K562 (cell line): ENCODE measurements around the gene EDDM13. TPM values are rescaled to one million over a fixed set of nuclear protein-coding genes. Genes with fewer than 3 reads are reported as not detected.
A peak's percentile ranks its signal among the peaks of the same experiment; 100 is the strongest.

Experiments
- CCAR2 ChIP-seq: fragments of 200-400 bp; formaldehyde crosslinking; IDR thresholded peaks from 2 replicates; pipeline ENCODE4 v1.6.1; 2017; ENCODE audit warnings: mild to moderate bottlenecking, low read depth, low read length
- CREM ChIP-seq: IDR thresholded peaks from 2 replicates; pipeline ENCODE4 v1.6.1; 2014; ENCODE audit warnings: antibody characterized with exemption, low read depth
- ETV5 ChIP-seq: sonication (generic); formaldehyde crosslinking; IDR thresholded peaks from 2 replicates; pipeline ENCODE4 v1.4.0; 2020; ENCODE audit warnings: low read depth, mild to moderate bottlenecking, missing genetic modification reagents
- FOXK1 ChIP-seq: sonication (generic); formaldehyde crosslinking; IDR thresholded peaks from 2 replicates; pipeline ENCODE4 v1.8.0; 2022; ENCODE audit warnings: missing genetic modification reagents, mild to moderate bottlenecking, borderline replicate concordance
- MAZ ChIP-seq, 2 experiments: fragments of 450-650 bp in 1 of 2; sonication (generic) in 1 of 2; formaldehyde crosslinking; IDR thresholded peaks in 1 of 2; conservative IDR thresholded peaks in 1 of 2; 2 replicates each; pipeline versions ENCODE4 v1.4.0 to v1.5.0; 2020; ENCODE audit warnings: mild to moderate bottlenecking in 1 of 2, missing genetic modification reagents in 1 of 2
- MECOM ChIP-seq: fragments of 250-450 bp; sonication (Bioruptor Pico); IDR thresholded peaks from 2 replicates; pipeline ENCODE4 v1.8.0; 2022; ENCODE audit warnings: inconsistent platforms
- PHF8 ChIP-seq: fragments of 200-600 bp; sonication (generic); IDR thresholded peaks from 2 replicates; pipeline ENCODE4 v1.6.1; 2012; ENCODE audit warnings: mixed run types, mild to moderate bottlenecking, inconsistent platforms, low read length, moderate library complexity, borderline replicate concordance
- REST ChIP-seq, 2 experiments: fragments of 450-650 bp; formaldehyde crosslinking in 1 of 2; IDR thresholded peaks; 2 replicates each; pipeline versions ENCODE4 v1.4.0 to v1.6.1; 2014 to 2020; ENCODE audit warnings: mild to moderate bottlenecking in 2 of 2, borderline replicate concordance in 1 of 2, low read depth in 1 of 2
- SMARCC2 ChIP-seq: fragments of 450-650 bp; IDR thresholded peaks from 2 replicates; pipeline ENCODE4 v1.6.1; 2017; ENCODE audit warnings: antibody characterized with exemption, moderate library complexity, mild to moderate bottlenecking, low read depth
- STAG1 ChIP-seq: sonication (generic); formaldehyde crosslinking; IDR thresholded peaks from 2 replicates; pipeline ENCODE4 v1.5.0; 2020; ENCODE audit warnings: missing genetic modification reagents, borderline replicate concordance
- STAT6 ChIP-seq: sonication (generic); formaldehyde crosslinking; IDR thresholded peaks from 2 replicates; pipeline ENCODE4 v1.8.1; 2023; ENCODE audit warnings: mild to moderate bottlenecking, missing genetic modification reagents
- TEAD1 ChIP-seq, 2 experiments: fragments of 450-650 bp in 1 of 2; sonication (generic) in 1 of 2; formaldehyde crosslinking; IDR thresholded peaks; 2 replicates each; pipeline versions ENCODE4 v1.4.0 to v1.8.0; 2020 to 2022; ENCODE audit warnings: mild to moderate bottlenecking in 2 of 2, missing genetic modification reagents in 1 of 2
- ZNF175 ChIP-seq: fragments of 200-800 bp; sonication (Bioruptor generic); IDR thresholded peaks from 2 replicates; pipeline ENCODE4 v1.6.1; 2016; ENCODE audit warnings: low read depth, mild to moderate bottlenecking, missing genetic modification characterization, missing compliant biosample characterization
- ZNF197 ChIP-seq: fragments of 200-800 bp; sonication (Bioruptor generic); IDR thresholded peaks from 2 replicates; pipeline ENCODE4 v1.6.1; 2016; ENCODE audit warnings: low read depth, missing genetic modification characterization, missing compliant biosample characterization
- ZNF766 ChIP-seq: fragments of 200-800 bp; sonication (Bioruptor generic); conservative IDR thresholded peaks from 2 replicates; pipeline ENCODE4 v1.6.1; 2016; ENCODE audit warnings: missing genetic modification characterization, missing compliant biosample characterization
- polyA plus RNA-seq, 8 experiments: library from polyadenylated mRNA; depleted of rRNA in 4 of 8; stranded (reverse) in 5 of 8; unstranded in 3 of 8; fragments of >200 nt; fragmentation: Nextera tagmentation in 2 of 8; fragmentation: Illumina TruSeq in 1 of 8; extraction: Ambion mirVana in 2 of 8; extraction: Trizol in 1 of 8; gene quantifications; 2 replicates each; pipeline versions ENCODE4 v1.2.1 to v1.2.3, GENCODE V29; 2011 to 2014; ENCODE audit warnings: inconsistent platforms in 1 of 8, missing spikeins in 1 of 8
- total RNA-seq, 7 experiments: library from RNA; depleted of rRNA in 6 of 7; stranded (reverse); fragments of >200 nt in 6 of 7; fragmentation: Illumina TruSeq in 2 of 7; extraction: Trizol in 2 of 7; gene quantifications; 2 replicates each; pipeline versions ENCODE4 v1.2.1 to v1.2.3, GENCODE V29; 2011 to 2021; ENCODE audit warnings: low replicate concordance in 1 of 7

Gene EDDM13
- total and polyA plus RNA-seq, 9 of the 15 experiments (the other 6 are each of a cell fraction or from before 2014, with no cell fraction given), result 2.0 to 7.7 (median 4.1) TPM

GRCh38 chr19:56347163-56347778 is 74.7 kb downstream of the EDDM13 start (continued):
- TF ChIP-seq SMARCC2 (no peak), REST (IDR thresholded peaks at IDR 0.05; ENCODE audit: borderline replicate concordance) (no peak), REST (CRISPR knock-in tag; IDR thresholded peaks at IDR 0.05; ENCODE audit: low read depth) (0 out of 2 replicates have a peak, but pooled peaks have one; percentile 27), CREM (no peak), ZNF766 (CRISPR knock-in tag) (peak; percentile 94), STAT6 (CRISPR knock-in tag) (no peak), FOXK1 (no peak), ETV5 (CRISPR knock-in tag) (no peak), STAG1 (no peak), MECOM (CRISPR knock-in tag) (peak; percentile 88), MAZ (CRISPR knock-in tag; conservative IDR thresholded peaks at IDR 0.05 in 1 of 2, IDR thresholded peaks at IDR 0.05 in 1 of 2) (peak in 1 of 2 experiments; percentile 53; a peak in 1 of 4 replicates), ZNF175 (CRISPR knock-in tag) (peak; percentile 74; the same call in 1 of the 2 replicates), CCAR2 (no peak), ZNF197 (CRISPR knock-in tag) (peak; percentile 89; the same call in 1 of the 2 replicates), TEAD1 (CRISPR knock-in tag; IDR thresholded peaks at IDR 0.05) (peak in 1 of 2 experiments; percentile 80; a peak in 1 of 4 replicates), PHF8 (no peak)
